ENCODE measurements around the gene MYBL2. TPM values are rescaled to one million over a fixed set of nuclear protein-coding genes. Genes with fewer than 3 reads are reported as not detected.

MYBL2 gene
- total RNA-seq, 1 experiment from 2014 or later: 159 TPM

DNA sequence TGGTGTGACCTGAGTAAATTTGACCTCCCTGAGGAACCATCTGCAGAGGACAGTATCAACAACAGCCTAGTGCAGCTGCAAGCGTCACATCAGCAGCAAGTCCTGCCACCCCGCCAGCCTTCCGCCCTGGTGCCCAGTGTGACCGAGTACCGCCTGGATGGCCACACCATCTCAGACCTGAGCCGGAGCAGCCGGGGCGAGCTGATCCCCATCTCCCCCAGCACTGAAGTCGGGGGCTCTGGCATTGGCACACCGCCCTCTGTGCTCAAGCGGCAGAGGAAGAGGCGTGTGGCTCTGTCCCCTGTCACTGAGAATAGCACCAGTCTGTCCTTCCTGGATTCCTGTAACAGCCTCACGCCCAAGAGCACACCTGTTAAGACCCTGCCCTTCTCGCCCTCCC lies 35.6 kb downstream of the MYBL2 start:
- Histone ChIP-seq H3K4me1 (ENCODE audit: insufficient read depth, low read length) (no peaks in the 10 kb centered on the region), H3K27me3 (ENCODE audit: insufficient read depth, low read length) (no peaks in the 10 kb centered on the region), H3K18ac (ENCODE audit: insufficient read length, low read depth, low read length) (no peak overlapping the region), H3K9ac (ENCODE audit: extremely low read depth, insufficient read length, low read length) (no peak overlapping the region), H3K14ac (ENCODE audit: insufficient read depth, low read length) (no peak overlapping the region), H3K4me2 (ENCODE audit: insufficient read depth, insufficient read length, low read length) (no peak overlapping the region), H2AK5ac (ENCODE audit: insufficient read length, low read length) (no peak overlapping the region), H2BK20ac (ENCODE audit: low read depth, low read length, poor library complexity, severe bottlenecking) (no peak overlapping the region), H3T11ph (ENCODE audit: low read length) (no peak overlapping the region), H3K79me1 (ENCODE audit: insufficient read depth, low read depth, low read length, poor library complexity, severe bottlenecking) (peaks cover 2% of the 10 kb centered on the region), H4K5ac (ENCODE audit: insufficient read length, low read depth, low read length) (no peak overlapping the region), H2BK15ac (ENCODE audit: low read depth, low read length) (no peak overlapping the region), H3K56ac (ENCODE audit: insufficient read length, low read depth, low read length) (no peak overlapping the region), H3K27ac (ENCODE audit: insufficient read length, low read depth, low read length) (no peak overlapping the region), H3K23ac (ENCODE audit: insufficient read length, low read depth, low read length) (no peak overlapping the region), H3K79me2 (ENCODE audit: insufficient read depth, low read length) (no peaks in the 10 kb centered on the region), H3K4ac (ENCODE audit: low read depth, low read length) (no peak overlapping the region), H3K9me3 (ENCODE audit: control insufficient read depth, low read depth, low read length) (no peaks in the 10 kb centered on the region), H2BK5ac (ENCODE audit: insufficient read length, low read length) (no peak overlapping the region), H2AFZ (ENCODE audit: low read length) (no peak overlapping the region), H3K23me2 (ENCODE audit: insufficient read length, low read depth, low read length, poor library complexity, severe bottlenecking) (no peaks in the 10 kb centered on the region), H2BK120ac (ENCODE audit: low read depth, low read length, poor library complexity, severe bottlenecking) (no peak overlapping the region), H4K20me1 (ENCODE audit: control insufficient read depth, insufficient read depth, insufficient read length) (no peaks in the 10 kb centered on the region), H4K91ac (ENCODE audit: insufficient read length, low read depth, low read length) (no peak overlapping the region), H4K8ac (replicated peaks; ENCODE audit: insufficient read length, low read depth, low read length) (no peak overlapping the region), H2BK12ac (ENCODE audit: insufficient read length, low read depth, low read length) (no peak overlapping the region)
- TF ChIP-seq, protein P1, sequence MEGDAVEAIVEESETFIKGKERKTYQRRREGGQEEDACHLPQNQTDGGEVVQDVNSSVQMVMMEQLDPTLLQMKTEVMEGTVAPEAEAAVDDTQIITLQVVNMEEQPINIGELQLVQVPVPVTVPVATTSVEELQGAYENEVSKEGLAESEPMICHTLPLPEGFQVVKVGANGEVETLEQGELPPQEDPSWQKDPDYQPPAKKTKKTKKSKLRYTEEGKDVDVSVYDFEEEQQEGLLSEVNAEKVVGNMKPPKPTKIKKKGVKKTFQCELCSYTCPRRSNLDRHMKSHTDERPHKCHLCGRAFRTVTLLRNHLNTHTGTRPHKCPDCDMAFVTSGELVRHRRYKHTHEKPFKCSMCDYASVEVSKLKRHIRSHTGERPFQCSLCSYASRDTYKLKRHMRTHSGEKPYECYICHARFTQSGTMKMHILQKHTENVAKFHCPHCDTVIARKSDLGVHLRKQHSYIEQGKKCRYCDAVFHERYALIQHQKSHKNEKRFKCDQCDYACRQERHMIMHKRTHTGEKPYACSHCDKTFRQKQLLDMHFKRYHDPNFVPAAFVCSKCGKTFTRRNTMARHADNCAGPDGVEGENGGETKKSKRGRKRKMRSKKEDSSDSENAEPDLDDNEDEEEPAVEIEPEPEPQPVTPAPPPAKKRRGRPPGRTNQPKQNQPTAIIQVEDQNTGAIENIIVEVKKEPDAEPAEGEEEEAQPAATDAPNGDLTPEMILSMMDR (conservative IDR thresholded peaks at IDR 0.05): no peak
- WGBS (ENCODE audit: extremely low coverage, insufficient read length, low lambda C conversion rate): no CpG with 5 or more reads among the region's 14 CpGs
- no peaks in the 10 kb centered on the region for H3K9me3 Mint-ChIP-seq
- H3K4me1 Mint-ChIP-seq: no peaks in the 10 kb centered on the region
- H3K27ac Mint-ChIP-seq: no peak overlapping the region
- H3K27me3 Mint-ChIP-seq (ENCODE audit: low read depth): no peaks in the 10 kb centered on the region
- H3K4me3 Mint-ChIP-seq: no peak overlapping the region
- H3K36me3 Mint-ChIP-seq (ENCODE audit: insufficient read depth in 1 of 3, low read depth in 3 of 3): peaks cover 48 to 73% (median 71%) of the 10 kb centered on the region in 3 experiments
- DNase-seq: no peak

Measured in H9 (cell line).